ENCODE measurements around the gene IL1RAP.

Gene IL1RAP

DNA sequence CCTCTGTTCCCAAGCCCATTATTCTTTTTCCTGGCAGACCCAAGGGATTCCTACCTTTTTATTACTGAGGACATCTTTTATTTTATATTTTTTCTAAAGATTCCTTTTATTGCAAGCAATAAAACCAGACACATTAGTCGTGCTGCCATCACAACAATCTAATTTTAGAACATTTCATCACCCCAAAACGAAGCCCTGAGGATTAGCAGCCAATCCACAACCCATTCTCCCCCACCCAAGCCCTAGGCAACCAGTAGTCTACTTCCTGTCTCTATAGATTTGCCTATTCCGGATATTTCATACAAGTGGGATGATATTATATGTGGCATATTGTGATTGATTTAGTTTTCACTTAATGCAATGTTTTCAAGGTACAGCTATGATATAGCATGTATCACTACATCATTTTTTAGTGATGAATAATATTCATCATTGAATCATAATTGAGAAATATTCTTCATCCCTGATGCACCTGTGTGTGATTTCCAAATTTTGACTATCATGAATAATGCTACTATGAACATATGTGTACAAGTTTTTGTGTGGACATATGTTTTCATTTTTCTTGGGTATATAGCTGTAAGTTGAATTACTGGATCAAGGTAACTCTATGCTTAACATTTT lies 65.7 kb downstream of the IL1RAP start:
- DNase-seq = no peak

DNA sequence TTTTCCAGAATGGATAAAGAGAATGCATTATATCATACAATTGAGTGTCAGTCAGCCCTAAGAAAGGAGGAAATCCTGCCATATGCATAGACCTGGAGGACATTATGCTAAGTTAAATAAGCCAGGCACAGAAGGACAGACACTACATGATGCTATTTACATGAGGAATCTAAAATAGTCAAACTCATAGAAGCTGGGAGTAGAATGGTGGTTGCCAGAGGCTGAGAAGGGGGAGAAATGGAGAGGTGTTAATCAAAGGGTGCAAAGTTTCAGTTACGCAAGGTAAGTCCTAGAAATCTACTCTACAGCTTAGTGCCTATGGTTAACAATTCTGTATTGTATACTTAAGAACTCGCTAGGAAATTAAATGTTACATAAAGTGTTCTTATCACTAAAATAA lies 66.5 kb downstream of the IL1RAP start:
- DNase-seq = no peak

DNA sequence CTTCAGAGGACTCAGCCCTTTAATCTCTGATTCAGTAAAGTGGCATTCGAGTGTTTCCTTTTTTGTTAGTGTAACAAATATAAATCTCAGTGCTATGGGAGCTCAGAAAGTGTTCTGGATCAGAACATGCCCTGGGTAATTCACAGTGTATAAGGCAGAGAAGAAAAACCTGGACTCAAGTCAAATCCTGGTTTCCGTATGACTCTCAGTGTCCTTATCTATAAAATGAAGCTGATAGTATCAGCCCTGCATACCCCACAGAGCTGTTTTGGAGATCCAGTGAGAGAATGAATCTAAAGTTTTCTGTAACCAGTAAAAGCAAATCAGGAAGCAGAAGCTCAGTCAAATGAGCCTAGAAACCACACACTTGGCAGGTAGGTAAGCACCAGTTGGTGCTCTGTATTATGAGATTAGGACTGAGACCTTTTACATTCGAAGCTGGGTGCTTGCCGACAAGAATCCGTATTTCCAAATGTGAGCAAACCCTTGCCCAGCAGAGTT lies 67.2 kb downstream of the IL1RAP start:
- DNase-seq = no peak

DNA sequence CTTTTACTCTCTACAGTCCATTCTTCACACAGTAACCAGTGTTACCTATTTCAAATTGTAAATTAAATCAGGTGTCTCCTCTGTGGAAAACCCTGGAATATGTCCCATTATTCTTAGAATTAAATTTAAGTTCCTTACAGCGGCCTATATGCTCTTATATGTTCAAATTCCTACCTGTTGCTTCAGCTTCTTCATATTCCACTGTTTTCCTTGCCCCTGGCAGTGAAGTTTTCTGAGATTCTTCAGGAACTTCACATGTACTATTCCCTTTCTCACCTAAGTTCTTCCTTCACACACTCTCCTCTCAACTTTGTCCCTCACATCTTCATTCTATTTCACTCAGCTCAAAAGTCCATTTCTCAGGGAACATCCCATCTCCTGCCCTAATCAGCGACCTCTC lies 68.8 kb downstream of the IL1RAP start:
- no peak for DNase-seq

DNA sequence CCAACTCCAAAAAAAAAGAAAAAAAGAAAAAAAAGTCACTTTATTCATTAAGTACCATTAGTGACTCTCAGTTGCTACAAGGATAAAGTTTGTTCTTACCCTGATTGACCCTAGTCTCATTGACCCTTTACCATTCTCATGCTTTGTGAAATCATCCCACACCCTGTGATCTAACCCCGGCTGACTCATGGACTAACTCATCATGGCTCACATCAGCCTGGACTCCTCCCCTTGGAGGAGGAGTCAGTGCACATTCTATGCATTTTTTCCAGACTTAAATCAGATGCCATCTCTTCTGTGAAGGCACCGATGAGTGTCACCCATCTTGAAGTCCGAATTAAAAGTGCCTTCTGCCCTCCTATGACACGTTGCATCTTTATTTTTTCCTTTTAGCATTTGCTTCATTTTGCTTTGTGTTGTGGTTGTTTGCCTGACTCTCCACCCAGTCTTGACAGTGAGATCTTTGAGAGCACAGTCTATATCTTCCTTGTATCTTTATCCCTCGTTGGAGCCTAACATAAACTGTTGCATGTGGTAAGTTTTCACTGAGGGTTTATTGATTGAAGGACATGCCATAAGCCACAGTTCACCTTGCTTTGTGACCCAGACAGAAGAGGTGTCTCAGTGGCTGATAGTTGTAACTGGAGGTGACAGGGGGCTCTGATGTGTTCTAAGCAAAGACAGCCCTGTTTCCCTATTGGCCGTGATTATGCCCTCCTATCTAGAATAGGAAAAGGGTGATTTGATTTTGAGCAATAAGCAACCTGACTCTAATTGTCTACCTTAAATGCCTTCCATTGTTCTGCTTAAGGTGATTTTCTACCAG lies 72.1 kb downstream of the IL1RAP start:
- peak; percentile 84 for DNase-seq

DNA sequence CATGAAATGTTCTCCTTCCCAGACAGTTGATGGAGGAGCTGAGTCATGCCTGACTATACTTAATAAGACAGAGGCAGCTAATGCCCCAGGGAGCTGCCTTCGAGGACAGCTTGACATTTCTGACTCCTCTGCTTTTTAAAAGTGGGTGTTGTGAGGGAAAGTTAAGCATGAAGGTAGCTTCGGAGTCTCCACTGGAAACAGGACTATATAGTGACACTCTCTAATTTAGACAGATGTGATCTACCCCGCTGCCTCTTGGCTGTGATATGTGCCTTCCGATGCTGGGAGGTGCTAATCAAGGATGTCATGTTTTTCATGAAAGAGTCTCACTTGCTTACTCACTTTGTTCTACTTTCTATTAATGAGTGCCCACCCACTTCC lies 72.7 kb downstream of the IL1RAP start:
- DNase-seq = peak; percentile 43

DNA sequence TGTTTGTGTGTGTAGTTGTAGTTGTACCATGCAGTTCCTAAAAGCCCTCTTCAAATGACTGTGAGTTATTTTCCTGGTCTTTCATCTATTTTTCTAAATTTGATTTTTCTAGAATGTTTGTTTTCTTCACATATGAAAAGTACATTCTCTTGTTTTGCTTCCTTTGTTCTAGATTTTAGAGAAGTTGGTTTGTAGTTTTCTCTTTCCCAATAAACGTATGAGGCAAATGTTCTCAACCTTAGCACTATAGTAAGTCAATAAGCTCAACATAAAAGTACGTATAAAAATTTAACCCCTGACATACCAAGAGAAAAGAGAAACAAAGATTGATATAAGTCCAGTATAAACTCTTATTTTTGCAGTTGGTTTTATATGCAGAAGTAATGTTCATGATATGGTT lies 74.7 kb downstream of the IL1RAP start:
- DNase-seq = no peak

DNA sequence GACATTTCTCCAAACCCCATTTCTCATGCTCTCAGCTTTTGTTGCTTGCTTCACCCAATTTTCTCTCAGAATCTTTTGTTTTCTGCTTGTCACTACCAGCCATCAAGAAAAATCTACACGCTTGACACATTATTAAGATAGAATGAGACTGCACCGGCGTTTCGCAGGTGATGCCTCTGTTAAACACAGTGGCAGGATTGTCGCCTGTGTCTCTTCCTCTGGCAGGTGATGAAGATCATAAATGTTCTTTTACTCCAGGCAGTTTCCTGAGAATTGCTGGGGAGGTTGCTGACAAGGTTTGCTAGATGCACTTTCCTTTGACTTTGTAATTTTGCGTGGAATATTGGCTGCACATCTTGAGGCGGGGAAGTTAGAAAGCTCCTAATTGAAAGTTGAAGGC lies 75.4 kb downstream of the IL1RAP start:
- DNase-seq = no peak

DNA sequence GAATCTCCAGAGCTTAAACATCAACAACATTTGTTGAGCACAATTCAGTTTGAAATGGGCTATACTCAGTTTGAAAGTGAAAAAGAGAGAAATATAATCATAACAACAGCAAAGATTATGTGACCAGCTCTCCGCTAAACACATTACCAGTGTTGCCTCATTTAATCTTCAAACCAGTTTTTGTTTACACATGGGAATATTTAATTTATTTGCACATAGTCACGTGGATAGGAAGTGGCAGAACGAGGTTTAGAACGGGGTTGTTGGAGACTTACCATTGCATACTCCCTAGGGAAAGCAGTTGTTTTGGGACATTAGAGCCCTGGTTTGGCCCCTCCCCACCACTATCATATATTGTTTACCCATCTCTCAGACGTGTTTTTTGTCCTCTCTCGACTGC lies 77.2 kb downstream of the IL1RAP start:
- no peak for DNase-seq

DNA sequence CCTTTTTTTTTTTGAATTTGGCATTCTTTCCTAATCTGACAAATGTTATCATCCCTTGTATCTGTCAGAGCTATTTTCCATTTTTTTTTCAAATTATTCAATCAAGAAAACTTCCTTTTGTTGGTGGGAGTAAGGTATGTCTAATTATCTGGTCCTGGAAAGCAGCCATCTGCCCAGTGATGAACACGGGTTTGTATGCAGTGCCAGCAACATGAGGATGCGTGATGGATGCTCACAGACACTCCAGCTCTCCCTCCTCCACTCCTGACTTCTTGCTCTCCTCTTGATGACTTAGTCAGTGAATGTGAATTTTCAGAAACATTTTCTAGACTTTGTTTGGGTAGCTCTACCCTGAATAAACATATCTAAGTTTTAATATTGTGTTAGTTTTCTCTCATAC lies 79.2 kb downstream of the IL1RAP start:
- DNase-seq = no peak

DNA sequence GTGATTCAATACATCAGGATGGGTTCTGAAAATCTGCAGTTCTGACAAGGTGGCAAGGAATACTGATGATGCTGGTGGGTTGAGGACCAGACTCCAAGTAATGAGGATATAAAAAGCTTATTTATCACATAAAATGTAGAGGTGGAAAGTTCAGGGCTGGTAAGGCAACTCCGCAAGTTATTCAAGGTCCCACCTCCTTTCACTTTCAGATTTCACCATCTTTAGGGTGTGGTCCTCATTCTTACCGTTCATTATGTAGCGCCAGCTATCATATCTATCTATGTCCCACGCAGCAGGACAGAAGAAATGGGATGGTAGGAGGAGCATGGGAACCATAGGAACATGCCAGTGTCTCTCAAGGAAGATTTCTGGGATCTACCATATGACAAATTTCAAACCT lies 80.3 kb downstream of the IL1RAP start:
- DNase-seq = no peak

DNA sequence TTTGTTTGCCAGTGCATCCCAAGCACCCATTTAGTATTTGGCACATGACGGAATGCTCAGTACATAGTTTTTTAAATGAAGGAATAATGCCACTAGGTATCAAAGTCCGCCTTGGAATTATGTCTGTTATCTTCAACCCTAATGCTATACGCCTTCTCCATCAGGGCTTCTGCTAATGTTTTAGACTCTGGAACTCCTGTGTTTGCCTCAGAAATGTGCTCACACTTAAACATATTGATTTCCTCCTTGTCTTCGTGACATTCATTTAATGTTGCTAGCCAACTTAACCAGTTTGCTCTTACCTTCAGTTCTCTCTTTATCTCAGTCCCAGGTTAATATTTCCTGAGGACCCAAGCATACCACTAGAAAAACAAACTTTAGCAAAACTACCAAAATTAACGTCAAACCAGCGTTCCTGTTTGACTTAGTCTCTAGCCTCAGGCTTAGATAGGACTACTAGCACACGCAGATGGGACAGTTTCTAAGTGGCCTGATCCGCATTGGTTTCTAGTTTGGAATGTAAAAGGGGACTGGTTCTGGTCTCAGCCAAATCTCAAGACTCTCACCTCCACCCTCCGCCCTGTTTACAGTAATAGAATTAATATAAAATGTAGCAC lies 81.4 kb downstream of the IL1RAP start:
- no peak for DNase-seq

DNA sequence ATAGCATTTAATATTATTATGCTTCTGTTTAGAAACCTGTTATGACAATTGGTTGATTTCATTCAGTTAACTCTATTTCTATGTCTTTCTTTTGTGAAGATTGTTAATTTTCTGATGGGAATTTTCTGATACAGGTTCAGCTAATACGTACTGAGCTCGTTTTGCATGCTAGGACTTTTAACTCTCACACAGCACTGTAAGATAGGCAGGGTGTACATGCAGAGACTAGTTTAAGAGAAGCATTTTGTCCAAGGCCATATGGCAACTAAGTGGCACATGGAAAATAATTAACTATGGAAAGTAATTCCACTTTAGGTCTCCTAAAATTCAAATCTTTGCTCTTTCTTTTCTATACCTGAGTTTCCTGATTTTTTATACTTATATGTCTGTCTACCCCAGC lies 81.9 kb downstream of the IL1RAP start:
- no peak for DNase-seq

DNA sequence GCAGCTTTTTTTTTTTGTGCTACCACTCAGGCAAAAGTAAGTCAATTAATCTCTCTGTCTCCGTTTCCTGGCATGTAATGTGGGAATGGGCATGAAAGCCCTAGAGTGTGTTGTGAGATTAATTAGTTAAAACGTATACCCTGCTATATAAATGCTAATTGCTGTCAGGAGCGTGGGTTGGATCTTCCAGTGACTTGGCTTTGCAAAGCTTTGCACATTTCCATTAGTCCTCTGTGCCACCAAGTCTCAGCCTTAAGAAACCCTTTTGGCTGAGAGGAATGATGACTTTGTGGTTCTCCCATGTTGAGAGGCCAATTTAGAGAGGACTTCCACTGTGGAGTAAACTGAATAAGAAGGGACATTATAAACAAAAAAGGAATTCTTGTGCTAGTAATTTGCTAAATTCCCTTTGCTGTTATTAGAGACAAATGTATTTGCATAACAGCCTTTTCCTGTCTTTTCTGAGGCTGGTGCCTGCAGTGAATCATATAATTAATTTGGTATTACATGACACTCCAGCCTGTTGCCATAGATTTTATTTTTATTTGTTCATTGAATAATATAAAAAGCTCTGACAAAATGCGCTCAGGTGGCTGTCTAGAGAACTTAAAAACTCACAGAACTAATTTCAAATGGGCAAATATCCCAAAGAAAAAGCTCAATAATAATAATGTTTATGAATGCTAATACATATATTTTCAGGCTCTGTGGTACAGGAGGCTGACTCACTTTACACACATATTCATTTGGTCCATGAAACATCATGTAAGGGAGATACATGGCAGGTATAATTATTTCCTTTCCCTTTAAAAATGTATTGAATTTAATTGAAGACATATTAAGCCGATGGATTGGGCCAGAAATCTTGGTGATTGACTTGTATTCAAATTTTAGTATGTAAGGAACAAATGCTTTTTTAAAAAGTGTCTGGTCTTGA lies 82.7 kb downstream of the IL1RAP start:
- DNase-seq = no peak

DNA sequence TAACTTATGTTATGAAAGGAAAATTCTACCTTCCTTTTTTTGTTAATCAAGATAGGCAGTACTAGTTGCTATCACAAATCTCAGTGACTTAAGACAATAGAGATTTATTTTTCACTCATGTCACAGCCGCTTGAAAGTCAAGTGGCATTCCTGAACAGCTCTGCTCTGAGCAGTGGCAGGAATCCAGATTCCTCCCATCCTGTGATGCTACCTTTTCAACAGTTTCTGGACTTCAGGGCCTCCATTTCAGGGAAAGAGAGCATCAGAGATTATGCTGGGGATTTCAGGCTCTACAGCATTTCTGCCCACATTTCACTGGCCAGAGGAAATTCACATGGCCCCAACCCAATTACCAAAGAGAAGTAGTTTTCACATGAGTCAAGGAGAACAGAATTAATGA lies 83.4 kb downstream of the IL1RAP start:
- no peak for DNase-seq

DNA sequence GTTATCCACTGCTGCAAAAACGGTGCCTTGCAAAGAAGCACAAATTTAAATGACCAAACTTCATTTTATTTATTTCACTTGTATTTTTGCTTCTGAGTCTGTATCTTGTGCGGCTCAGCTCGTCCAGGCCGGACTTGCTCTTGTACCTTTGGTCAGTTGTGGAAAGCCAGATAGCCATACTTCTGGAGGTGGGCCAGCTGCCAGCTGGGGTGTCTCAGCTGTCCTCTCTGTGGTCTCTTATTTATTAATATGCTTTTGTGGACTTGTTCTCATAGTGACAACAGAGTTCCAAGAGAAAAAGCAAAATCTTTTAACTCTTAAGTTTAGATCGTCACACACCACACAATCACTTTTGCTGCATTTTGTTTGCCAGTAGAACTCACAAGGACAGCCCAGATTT lies 87.7 kb downstream of the IL1RAP start:
- DNase-seq = no peak

DNA sequence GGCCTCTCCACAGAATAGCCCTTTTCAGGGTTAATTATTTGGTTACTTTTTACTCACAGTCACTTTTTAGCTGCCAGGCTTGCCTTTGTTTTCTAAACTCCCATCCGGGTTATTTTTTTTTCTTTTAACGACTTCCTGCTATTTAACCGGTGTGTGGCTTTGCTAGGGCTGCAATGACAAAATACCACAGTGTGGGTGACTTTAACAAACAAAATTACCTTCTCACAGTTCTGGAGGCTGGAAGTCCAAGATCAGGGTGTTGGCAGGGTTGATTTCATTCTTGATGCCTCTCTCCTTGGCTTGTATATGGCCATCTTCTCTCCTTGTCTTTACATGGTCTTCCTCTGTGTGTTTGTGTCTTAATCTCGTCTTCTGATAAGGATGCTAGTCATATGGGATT lies 91.5 kb downstream of the IL1RAP start:
- DNase-seq = no peak

DNA sequence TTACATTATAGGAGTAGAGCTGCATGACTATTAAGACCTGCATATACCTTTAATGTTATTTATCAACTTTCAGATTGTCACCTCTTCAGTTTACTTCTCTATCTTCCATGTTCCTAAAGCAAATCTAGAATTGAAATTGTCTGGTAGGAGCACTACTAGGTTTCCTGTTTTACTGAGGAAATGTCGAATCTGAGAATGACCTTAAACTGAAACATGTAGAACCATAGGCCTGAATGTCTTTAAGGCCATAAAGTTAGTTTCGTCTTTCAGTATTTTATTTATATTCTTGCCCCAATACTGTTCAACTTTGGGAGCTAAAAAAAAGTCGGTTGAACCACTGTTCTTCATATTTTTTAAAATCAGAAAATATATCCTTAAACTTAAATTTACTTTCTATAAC lies 92.7 kb downstream of the IL1RAP start:
- DNase-seq = no peak

DNA sequence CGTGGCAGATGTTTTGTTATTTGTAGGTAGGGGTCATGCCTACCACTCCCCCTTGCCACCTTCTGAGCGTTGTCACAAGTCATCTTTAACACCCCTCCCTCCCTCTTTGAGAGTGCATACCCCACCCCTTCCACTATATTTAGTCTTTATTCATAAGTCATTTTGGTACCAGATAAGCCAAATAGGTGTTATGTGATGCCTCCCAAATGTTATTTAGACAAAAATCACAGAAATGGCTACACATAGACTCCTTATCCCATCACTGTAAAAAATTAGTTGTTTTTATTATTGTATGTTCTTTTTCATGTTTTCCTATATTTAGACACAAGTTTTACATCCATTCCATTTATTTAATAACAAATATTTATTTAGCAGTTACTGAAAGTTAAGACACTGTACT lies 93.1 kb downstream of the IL1RAP start:
- DNase-seq = no peak

DNA sequence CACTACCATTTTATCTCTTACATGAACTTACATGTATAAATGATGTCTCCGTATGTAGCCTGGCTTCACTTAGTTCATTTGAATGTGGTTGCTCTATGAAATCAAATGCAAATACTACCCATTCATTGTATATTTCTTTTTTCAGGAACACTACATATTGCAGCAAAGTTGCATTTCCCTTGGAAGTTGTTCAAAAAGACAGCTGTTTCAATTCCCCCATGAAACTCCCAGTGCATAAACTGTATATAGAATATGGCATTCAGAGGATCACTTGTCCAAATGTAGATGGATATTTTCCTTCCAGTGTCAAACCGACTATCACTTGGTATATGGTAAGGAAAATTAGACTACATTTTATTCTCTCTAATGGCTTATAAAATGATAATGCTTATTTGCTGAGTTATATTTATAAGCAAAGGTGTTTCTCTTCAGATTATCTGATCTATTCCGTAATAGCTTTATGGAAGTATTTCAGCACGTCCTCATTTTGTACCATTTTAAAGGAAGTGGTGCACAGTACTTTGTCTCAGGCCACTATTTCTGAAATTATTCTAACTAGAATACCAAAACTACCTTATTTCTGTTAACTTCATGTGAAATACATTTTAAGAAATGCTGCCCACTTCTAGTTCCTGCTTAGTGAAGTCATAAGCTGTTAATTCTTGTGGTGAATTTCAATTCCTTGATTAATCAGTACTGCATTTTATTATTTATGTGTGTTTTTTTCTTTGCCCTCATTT lies 95.1 kb downstream of the IL1RAP start:
- peak; percentile 8 for DNase-seq

DNA sequence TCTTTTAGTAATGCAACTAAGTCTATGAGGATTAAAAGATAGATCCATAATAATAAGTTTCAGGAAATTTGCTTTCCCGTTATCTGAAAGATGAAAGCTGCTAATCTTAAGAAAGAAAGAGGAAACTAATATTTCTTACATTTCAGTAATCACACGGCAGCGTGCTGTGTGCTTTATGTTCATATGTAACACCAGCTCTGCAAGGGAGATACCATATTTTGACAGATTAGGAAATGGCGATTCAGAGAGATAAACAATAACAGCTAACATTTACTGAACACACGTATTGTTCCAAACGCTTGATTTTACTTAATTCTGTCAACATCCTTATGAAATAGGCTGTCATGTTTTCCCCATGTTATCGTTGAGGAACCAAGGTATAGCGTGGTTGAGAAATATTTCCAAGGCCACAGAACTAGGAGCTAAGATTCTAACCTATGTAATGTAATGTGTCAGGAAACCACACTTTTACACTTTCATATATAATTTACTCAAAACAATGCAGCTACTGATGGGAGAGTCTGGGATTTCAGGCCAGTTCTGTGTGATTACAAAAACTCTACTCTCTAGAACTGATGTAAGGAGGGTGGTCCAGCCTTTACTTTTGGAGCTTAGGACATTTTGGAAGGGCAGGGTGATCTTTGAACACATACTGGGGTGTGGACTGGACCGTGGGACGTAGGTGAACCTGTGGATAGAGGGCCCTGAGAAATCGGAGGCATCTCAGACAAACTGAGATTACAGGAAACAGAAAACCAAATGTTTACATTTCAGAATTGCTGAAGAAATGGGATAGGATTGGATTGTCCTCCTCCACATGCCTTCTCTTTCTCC lies 100.6 kb downstream of the IL1RAP start:
- DNase-seq = no peak
